HG03571 (cell line): Measurements from ENCODE around the gene VIM.

ENCODE experiments used
- ATAC-seq: cut with Tn5 transposase; IDR thresholded peaks from one replicate; pipeline ENCODE4 v1.9.1; 2021; ENCODE audit not compliant: unreplicated experiment

VIM gene

DNA sequence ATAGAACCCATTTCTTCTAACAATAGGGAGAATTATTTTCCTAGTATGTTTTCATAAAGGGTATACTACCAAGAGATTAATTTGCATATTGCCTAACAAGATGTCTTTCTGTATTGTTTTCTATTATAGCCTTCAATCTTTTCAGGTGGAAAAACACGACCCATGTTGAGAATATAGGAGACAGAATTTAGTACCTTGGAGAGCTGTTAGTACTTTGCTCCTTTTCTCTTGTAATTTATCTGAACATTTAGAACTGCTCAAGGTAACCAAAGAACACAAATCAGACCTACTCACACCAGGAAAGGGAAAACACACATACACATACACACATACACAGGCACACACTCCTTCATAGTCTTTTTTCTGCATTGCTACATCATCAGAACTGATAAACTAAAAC lies 18.7 kb upstream of the VIM start:
- ATAC-seq, result no peak

DNA sequence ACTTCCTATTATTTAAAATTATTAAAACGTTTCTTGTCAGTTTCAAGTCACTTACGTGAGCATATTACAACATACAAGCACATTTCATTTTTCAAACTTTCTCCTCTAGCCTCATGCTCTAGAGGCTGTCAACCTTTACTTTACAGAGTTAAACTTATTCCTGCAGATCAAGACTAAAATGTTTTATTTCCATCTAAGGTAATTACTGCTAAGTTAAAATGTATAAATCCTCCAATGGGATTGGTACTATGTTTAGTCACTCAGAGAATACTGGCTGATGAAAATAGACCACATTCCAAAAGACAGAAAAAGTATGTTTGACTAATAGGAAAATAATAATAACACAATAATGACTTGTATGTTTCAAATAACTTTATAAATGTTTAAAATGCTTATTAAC lies 18.2 kb upstream of the VIM start:
- no peak for ATAC-seq

DNA sequence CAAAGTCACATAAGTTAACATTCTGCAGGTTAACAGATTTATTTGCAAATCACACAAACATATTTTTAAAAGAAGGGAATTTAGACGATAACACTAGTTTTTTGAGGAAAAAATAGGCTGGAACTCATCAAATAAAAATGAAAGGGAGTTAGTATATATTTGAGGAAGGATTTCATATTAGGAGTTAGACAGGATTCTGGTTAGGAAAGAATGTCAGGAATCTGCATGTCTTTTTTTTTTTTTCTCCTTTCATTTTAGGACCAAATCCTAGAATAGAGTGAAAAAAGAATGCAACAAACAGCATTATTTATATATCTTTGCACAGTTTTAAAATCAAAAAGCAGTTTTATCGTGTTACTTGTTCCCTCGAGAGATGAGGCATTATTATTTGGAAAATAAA lies 17.7 kb upstream of the VIM start:
- no peak for ATAC-seq

DNA sequence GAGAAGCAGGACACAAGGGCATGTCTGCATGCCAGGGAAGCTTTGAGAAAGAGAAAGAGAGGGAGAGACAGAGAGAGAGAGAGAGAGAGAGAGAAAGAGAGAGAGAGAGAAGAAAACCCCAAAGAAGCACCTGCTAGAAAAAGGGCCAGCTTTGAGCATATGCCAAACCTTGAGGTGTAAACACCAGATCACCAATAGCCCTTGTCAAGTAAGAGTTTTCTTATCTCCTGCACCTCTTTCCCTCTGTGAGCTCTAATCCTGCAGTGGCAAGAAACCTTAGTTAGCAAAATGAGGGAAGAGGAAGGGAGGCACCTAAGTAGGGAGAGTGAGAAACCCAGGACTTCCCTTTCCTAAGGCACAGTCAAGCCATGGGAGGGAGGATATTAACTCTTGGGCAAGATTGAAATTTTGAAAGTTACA lies 15.2 kb upstream of the VIM start:
- no peak for ATAC-seq

DNA sequence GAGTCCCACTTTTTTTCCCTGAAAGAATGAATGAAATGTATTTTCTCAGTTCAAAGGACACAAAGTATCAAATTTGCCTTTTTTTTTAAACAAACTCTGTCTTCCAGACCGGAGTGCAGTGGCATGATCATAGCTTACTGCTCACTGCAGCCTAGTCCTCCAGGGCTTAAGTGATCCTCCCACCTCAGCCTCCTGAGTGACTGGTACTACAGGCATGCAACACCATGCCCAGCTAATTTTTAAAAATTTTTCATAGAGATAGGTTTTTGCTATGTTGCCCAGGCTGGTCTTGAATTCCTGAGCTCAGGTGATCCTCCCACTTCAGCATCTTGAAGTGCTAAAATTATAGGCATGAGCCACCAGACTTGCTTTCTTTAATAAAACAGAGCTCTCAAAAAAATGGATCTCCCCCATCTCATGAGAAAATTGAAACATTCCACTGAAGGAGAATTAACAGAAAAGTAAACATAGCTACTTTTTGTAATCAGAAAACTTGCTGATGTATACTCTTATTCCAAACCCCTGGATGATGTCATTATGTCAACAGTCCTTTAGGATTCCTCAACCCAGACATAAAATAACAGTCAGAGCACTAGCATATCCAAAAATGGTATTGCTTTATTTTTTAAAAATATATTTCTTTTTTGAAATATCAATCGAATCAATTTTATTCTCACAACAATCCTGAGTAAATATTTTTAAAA lies 14.2 kb upstream of the VIM start:
- ATAC-seq, result no peak

DNA sequence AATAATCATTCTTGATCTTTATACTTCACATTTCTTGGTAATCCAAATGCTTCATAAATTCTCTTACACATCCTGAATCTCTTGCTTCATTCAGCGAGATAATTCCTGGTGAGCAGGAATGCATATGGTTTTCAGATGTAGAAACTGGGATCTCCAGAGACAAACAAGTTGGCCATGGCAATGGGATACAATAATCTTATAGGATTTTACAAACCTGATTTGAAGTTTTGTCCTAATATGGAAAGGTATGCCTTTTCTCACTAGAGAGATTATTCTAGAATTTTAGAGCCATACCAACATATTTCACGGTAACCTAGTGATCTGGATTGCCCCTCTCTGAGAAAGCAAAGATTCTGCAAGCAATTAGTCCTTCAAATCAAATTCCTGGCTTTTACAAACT lies 13.5 kb upstream of the VIM start:
- no peak for ATAC-seq

DNA sequence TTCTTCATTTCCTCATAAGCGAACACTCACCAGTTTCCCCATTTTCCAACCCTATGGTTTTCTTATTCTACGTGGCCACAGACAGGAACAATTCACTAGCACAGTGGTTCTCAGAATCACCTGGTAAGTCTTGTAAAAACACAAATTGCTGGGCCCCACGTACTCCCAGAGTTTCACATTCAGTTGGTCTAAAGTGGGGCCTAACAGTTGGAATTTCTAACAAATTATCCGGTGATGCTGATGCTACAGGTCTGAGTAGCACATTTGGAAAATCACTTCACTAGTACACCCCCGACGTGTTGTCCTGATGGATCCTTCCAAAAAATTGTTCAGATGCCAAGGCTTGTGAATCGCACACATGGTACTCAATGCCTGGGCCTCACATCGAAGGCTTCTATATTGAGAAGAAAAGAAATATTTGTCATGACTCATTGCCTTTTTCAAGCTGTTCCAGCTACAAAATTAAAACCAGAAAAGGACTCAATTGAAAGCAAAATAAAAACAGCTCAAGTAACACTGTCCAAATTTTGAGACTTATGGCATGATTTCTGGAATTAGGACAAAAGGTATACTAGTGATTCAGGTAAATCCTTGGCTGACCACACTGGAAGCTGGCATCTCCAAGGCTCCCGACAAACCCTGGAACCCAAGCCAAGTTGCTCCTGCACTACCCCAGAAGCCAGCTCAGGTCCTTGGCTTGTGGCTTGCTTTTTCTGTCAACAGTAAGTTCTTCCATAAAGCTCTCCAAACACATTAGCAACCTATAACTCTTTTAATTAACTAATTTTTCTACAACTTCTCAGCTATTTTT lies 12.9 kb upstream of the VIM start:
- ATAC-seq, result no peak

DNA sequence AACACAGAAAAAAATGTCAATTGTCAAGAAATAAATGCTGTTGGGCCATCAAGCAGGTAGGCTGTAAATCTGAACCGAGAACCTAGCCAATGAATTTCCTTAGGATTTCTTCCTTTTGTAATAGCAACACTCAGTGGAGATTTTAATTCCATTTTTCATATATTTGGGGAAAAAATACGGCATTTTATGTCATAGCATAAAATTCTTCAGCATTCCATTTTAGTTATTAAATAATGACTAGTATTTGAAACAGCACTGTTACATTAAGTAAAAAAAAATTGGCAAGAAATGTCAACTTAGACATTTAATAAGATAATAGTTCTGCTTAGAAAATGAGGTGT lies 12.3 kb upstream of the VIM start:
- no peak for ATAC-seq

DNA sequence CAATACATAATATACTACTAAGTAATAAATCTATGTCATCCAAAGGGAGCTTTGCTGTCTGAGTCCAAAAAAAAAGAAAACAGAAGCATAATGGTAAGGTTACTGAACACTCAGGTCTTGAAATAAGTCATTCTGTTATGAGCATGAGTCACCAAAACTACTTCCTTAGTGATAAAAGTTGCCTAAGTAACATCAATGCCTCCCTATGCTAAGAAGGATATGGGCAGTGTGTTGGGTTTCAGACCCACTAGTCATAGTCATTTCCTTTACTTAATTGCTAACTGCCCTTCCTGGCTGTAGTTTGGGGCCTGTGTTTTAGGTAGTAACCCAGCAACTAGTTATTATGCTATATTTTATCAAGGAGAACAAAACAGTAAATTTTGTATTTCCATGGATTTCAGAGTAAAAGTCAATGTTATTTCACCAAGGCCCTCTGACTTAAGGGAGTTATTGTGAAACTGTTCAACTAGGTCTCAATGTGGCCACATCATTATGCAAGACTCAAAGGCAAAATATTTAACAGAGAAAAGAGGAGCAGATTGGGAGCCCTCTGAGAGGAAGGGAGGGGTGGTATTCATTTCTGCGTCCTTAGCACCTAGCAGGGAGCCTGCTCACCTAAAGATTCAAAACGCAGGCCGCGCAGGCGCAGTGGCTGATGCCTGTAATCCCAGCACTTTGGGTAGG lies 11.7 kb upstream of the VIM start:
- peak; percentile 100 for ATAC-seq

DNA sequence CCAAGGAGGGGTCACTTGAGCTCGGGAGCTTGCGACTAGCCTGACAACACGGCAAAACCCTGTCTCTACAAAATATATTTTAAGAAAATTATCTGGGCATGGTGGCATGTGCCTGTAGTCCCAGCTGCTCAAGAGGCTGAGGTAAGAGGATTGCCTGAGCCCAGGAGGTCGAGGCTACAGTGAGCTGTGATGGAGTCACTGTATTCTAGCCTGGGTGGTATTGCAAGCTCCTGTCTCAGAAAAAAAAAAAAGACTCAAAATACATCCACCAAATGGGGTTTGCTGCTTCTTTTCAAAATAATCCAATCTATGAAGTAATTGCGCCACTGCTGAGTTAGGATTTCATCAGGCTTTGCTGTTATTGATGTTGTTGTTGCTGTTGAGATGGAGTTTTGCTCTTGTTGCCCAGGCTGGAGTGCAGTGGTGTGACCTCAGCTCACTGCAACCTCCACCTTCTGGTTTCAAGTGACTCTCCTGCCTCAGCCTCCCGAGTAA lies 11.1 kb upstream of the VIM start:
- no peak for ATAC-seq

DNA sequence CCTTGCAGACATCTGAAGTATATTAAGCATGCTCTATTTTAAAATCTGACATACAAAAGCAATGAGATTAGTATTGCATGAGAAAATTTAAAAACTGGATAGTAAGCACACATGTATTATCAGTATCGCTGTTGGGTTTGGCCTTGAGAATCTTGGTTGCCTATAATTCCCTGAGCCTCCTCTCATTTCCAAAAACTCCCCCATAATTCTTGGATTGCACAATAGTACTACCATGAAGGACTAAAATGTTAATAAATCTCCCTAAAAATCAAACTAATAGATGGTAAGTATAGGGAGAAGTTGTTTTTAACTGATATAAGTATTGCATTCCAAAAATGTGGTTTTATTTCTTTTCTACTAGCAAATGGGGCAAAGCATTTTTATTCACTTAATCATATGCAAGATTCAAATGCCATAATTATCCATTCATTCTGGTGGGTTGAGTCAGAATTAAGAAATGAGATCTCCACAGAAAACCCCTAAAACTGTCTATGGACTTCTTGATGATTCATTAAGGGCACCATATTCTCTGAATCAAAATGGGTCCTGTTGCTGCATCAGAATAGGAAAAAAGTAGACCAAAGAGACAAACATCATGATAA lies 10.3 kb upstream of the VIM start:
- no peak for ATAC-seq

DNA sequence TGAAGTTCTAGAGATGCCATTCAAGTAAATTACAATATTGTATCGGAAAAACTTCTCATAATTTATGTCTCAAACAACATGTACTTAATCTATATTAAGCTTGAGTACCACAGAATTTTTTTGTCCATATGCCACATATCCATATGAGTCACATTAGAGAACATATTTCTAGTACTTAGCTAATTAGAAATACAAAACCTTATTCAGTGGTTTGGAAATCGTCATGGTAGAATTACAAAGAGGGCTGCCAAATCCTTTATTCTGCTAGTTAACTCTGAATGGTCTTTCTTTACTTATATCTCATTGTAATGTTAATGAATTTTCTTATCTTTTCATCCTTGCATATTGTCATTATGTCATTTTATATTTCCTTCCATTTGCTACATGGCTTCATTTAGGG lies 9.0 kb upstream of the VIM start:
- ATAC-seq, result no peak

DNA sequence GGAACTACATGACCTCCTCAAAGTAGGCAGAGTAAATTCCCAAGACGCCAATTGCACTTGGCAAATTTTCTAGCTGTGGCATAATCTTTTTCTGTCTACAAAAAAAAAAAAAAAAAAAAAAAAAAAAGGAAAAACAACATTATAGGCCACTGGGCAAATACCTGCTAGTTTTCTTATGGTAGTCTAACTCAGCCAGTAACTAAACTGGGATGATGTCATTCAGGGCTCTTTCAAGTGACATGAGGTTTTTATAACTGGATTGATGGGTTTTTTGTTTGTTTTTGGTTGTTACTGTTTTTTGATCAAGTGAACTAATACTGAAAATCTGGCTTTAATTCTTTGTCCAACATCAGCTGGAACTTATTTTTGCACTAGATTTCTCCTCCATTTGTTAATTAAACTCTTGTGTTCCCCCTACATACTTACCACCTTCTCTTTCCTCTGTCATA lies 7.4 kb upstream of the VIM start:
- no peak for ATAC-seq

DNA sequence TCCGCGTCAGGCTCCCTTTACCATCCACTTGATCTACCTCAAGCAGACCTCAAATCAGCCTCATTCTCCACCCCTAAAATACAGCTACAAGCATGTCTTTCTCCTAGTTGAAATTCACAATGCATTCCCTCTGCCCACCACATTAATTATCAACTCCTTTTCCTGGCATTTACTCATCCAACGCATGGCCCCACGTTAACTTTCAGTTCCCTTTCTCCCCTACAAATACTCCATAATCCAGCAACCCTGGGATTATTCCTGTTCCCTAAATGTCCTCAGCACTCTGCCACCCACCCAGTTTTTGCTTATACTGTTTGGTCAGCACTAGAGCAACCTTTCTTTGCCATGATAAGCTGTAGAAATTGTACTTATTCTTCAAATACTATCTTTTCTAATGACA lies 5.7 kb upstream of the VIM start:
- ATAC-seq, result no peak

DNA sequence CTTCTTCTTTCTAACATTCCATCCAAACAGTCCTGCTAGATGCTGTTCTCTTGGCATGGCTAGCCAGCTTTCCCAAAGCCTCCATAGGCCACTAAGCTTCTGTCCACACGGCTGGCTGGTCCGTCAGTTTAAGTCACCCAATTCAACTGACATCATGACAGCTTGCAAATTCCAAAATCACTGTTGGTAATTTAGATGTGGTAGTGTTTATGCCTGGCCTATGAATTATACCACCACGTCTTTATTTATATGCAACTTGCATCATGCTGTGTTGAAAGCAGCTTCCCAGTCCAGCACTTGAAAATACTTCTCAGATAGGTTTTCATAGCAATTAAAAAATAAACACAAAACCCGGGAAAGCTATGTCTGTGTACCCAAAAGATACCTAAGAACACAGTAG lies 2.2 kb upstream of the VIM start:
- no peak for ATAC-seq

DNA sequence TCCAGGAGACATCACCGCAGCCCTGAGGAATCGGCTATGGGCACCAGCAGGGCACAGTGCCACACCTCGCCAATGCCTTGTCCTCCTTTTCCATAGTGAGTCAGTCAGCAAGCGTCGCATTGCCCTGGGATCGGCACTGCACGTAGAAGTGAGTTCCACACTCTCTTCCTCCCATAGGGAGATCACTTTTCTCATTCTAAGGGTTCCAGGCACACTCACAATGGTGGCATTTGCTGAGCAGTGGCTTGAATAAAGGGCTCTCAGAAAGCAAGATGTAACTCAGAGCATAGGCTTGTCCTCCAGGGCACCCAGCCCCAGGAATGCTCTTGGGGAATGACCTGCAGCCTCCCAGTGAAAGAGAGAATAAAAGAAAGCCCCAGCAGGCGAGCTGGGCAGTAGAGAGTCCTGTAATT lies 1.1 kb upstream of the VIM start:
- ATAC-seq, result no peak

DNA sequence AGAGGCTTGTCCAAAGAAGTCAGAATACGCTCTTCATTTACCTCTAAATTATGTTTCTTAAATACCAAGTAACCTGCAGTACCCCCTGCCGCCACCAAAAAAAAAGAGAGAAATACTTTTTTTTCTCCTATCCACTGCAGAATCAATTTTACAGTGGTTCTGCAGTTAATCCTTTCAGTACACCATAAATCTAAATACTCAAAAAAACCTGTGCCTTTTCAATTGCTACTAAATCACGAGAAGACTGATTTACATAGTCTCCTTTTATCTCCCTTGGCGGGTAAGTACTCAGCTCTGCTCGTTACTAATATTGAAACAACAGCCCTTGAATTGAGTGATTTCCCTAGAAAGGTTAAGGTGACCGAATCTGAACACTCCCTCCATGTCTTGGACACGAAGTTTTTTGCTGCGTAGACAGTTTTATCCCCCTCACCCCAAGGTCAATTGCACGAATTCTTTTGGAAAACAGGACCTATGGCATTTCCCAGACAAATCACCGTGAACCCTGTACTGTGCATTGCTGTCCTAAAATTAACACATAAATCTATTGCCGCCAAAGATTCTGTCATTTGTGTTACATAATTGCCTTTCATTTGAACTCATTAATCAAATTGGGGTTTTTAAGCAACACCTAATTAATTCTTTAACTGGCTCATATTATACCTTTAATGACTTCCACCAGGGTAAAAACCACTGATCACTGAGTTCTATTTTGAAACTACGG lies 512 bp upstream of the VIM start:
- peak; percentile 24 for ATAC-seq

DNA sequence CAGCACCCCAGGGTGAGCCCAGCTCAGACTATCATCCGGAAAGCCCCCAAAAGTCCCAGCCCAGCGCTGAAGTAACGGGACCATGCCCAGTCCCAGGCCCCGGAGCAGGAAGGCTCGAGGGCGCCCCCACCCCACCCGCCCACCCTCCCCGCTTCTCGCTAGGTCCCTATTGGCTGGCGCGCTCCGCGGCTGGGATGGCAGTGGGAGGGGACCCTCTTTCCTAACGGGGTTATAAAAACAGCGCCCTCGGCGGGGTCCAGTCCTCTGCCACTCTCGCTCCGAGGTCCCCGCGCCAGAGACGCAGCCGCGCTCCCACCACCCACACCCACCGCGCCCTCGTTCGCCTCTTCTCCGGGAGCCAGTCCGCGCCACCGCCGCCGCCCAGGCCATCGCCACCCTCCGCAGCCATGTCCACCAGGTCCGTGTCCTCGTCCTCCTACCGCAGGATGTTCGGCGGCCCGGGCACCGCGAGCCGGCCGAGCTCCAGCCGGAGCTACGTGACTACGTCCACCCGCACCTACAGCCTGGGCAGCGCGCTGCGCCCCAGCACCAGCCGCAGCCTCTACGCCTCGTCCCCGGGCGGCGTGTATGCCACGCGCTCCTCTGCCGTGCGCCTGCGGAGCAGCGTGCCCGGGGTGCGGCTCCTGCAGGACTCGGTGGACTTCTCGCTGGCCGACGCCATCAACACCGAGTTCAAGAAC lies 1.1 kb downstream of the VIM start:
- ATAC-seq, result peak; percentile 23

DNA sequence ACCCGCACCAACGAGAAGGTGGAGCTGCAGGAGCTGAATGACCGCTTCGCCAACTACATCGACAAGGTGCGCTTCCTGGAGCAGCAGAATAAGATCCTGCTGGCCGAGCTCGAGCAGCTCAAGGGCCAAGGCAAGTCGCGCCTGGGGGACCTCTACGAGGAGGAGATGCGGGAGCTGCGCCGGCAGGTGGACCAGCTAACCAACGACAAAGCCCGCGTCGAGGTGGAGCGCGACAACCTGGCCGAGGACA lies 1.6 kb downstream of the VIM start:
- ATAC-seq, result peak; percentile 2

DNA sequence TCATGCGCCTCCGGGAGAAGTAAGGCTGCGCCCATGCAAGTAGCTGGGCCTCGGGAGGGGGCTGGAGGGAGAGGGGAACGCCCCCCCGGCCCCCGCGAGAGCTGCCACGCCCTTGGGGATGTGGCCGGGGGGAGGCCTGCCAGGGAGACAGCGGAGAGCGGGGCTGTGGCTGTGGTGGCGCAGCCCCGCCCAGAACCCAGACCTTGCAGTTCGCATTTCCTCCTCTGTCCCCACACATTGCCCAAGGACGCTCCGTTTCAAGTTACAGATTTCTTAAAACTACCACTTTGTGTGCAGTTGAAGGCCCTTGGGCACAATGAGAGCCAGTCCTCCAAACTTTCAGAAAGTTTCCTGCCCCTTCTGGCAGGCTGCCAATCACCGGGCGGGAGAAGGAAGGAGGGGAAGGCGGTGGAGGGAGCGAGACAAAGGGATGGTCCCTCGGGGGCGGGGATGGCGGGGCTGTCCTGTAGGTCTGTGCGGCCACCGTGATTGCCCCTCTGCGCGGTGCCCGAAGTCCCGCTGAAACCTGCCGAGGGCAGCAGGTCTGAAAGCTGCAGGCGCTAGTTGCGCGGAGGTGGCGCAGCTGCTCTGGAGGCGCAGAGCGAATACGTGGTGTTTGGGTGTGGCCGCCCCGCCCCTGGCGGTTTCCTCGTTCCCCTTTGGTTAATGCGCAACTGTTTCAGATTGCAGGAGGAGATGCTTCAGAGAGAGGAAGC lies 2.1 kb downstream of the VIM start:
- peak; percentile 50 for ATAC-seq
